Gastrocnemius medialis (tissue), 4 donors: ENCODE results near the gene TRIO. TPM values are rescaled to one million over a fixed set of nuclear protein-coding genes. Genes with fewer than 3 reads are reported as not detected.

Source experiments
- ATAC-seq, 2 donors: fragments of 150-250 bp; one replicate each; pipeline ENCODE4 v1.9.1; 2016
- DNase-seq, 2 donors: peaks; one replicate each; pipeline ENCODE4 v3.0.0-alpha.2; 2019
- H3K27ac ChIP-seq, 4 donors: fragments of 200-600 bp; sonication (generic); 1 replicate in 1 of 4; 2 replicates in 3 of 4; pipeline ENCODE4 v1.5.1; 2016 to 2018; ENCODE audit warnings: mild to moderate bottlenecking in 2 of 4, moderate library complexity in 1 of 4
- H3K27me3 ChIP-seq, 3 donors: fragments of 200-600 bp; sonication (generic) in 2 of 3; 1 replicate in 1 of 3; 2 replicates in 2 of 3; pipeline versions ENCODE4 v1.5.1 to v1.6.0; 2016 to 2019; ENCODE audit warnings: mild to moderate bottlenecking in 1 of 3, moderate library complexity in 1 of 3
- H3K36me3 ChIP-seq, 2 donors: fragments of 200-600 bp; sonication (generic) in 1 of 2; one replicate each; pipeline ENCODE4 v1.5.1; 2017 to 2018
- H3K4me1 ChIP-seq, 2 donors: fragments of 200-600 bp; sonication (generic) in 1 of 2; one replicate each; pipeline ENCODE4 v1.5.1; 2016 to 2017; ENCODE audit warnings: mild to moderate bottlenecking in 2 of 2
- H3K4me3 ChIP-seq, 4 donors: fragments of 200-600 bp; sonication (generic) in 3 of 4; 1 replicate in 1 of 4; 2 replicates in 3 of 4; pipeline ENCODE4 v1.5.1; 2016 to 2019; ENCODE audit warnings: mild to moderate bottlenecking in 2 of 4
- H3K9me3 ChIP-seq, 3 donors: fragments of 200-600 bp; sonication (generic) in 2 of 3; 1 replicate in 1 of 3; 2 replicates in 2 of 3; pipeline ENCODE4 v1.5.1; 2016 to 2019
- CTCF ChIP-seq, 5 experiments: fragments of 450-650 bp in 3 of 5; fragments of 200-600 bp in 2 of 5; sonication (generic) in 2 of 5; IDR thresholded peaks in 4 of 5; conservative IDR thresholded peaks in 1 of 5; 1 replicate in 4 of 5; 2 replicates in 1 of 5; pipeline ENCODE4 v1.5.1; 2016 to 2019; ENCODE audit warnings: antibody characterized with exemption in 5 of 5, mild to moderate bottlenecking in 3 of 5, moderate library complexity in 3 of 5
- POLR2A ChIP-seq, 2 donors: fragments of 450-650 bp; IDR thresholded peaks; one replicate each; pipeline ENCODE4 v1.6.1; 2017; ENCODE audit warnings: antibody characterized with exemption in 2 of 2, mild to moderate bottlenecking in 2 of 2, moderate library complexity in 2 of 2
- in situ Hi-C, 4 donors: fragments of 200-750 bp; cut with MboI; loops; one replicate each; pipeline versions ENCODE4 v1.15.0 to v1.8.0; 2017; ENCODE audit warnings: low sequenced_read_pairs in 4 of 4
- intact Hi-C: fragments of 100-400 bp; cut with DNase I; formaldehyde crosslinking; loops from one replicate; pipeline ENCODE4 v1.15.1; 2023; ENCODE audit warnings: low total_unique reads
- total RNA-seq, 4 donors: library from RNA; depleted of rRNA; stranded (reverse); fragments of >200 nt; gene quantifications; one replicate each; pipeline versions ENCODE4 v1.1.0 to v1.2.3, GENCODE V29; 2016

Gene TRIO
- total RNA-seq, 4 donors from 2014 or later = 31.5 to 57.5 (median 50.4) TPM

GRCh38 chr5:14469551-14470377 is 326.6 kb downstream of the TRIO start:
- TF ChIP-seq CTCF (IDR thresholded peaks at IDR 0.05 in 4 of 5, conservative IDR thresholded peaks at IDR 0.05 in 1 of 5) (no peak), POLR2A (IDR thresholded peaks at IDR 0.05) (no peak)
- Histone ChIP-seq H3K9me3 (no peaks in the 10 kb centered on the region), H3K36me3 (peaks cover 0 to 52% of the 10 kb centered on the region in 2 donors), H3K4me3 (no peak overlapping the region), H3K27ac (no peak overlapping the region), H3K27me3 (no peaks in the 10 kb centered on the region), H3K4me1 (peaks cover 4 to 8% of the 10 kb centered on the region in 2 donors)
- intact Hi-C loops = no loop called here
- ATAC-seq = no peak
- in situ Hi-C loops = no loop called here
- no peak for DNase-seq

- DNase-seq (no peak), ATAC-seq (no peak)
- Histone ChIP-seq H3K4me3 (no peak overlapping the region), H3K4me1 (no peaks in the 10 kb centered on the region), H3K27ac (no peak overlapping the region), H3K27me3 (no peaks in the 10 kb centered on the region), H3K9me3 (no peaks in the 10 kb centered on the region), H3K36me3 (peaks cover 0 to 55% of the 10 kb centered on the region in 2 donors)
- intact Hi-C loops = no loop called here
- no peak for TF ChIP-seq POLR2A (IDR thresholded peaks at IDR 0.05)
- no peak for TF ChIP-seq CTCF (IDR thresholded peaks at IDR 0.05 in 4 of 5, conservative IDR thresholded peaks at IDR 0.05 in 1 of 5)
- in situ Hi-C loops = no loop called here
These were observed 328.4 kb downstream of the TRIO start for GRCh38 chr5:14471507-14471906.

- Histone ChIP-seq H3K9me3 (no peaks in the 10 kb centered on the region), H3K36me3 (peaks cover 0 to 68% of the 10 kb centered on the region in 2 donors), H3K4me3 (no peak overlapping the region), H3K27ac (no peak overlapping the region), H3K4me1 (no peaks in the 10 kb centered on the region), H3K27me3 (no peaks in the 10 kb centered on the region)
- DNase-seq = no peak
- in situ Hi-C loops (no loop called here), intact Hi-C loops (no loop called here)
- no peak for ATAC-seq
- TF ChIP-seq CTCF (IDR thresholded peaks at IDR 0.05 in 4 of 5, conservative IDR thresholded peaks at IDR 0.05 in 1 of 5) (no peak), POLR2A (IDR thresholded peaks at IDR 0.05) (no peak)
These were observed 329.9 kb downstream of the TRIO start for GRCh38 chr5:14472986-14473567.

GRCh38 chr5:14475045-14475444 is 331.9 kb downstream of the TRIO start:
- Histone ChIP-seq H3K27ac (no peak overlapping the region), H3K36me3 (peaks cover 0 to 84% of the 10 kb centered on the region in 2 donors), H3K4me1 (no peaks in the 10 kb centered on the region), H3K9me3 (no peaks in the 10 kb centered on the region), H3K4me3 (no peak overlapping the region), H3K27me3 (no peaks in the 10 kb centered on the region)
- intact Hi-C loops (no loop called here), in situ Hi-C loops (no loop called here)
- ATAC-seq = peak in 1 of 2 donors; percentile 82
- TF ChIP-seq POLR2A (IDR thresholded peaks at IDR 0.05) (no peak), CTCF (IDR thresholded peaks at IDR 0.05 in 4 of 5, conservative IDR thresholded peaks at IDR 0.05 in 1 of 5) (no peak)
- DNase-seq = peak in 1 of 2 donors; percentile 46
